Measurements from ENCODE around the gene HBP1. TPM values are rescaled to one million over a fixed set of nuclear protein-coding genes. Genes with fewer than 3 reads are reported as not detected.

Gene HBP1
- total RNA-seq, 1 donor from 2014 or later: 53.0 TPM

- Mint-ChIP-seq H3K9me3 (ENCODE audit: low read depth) (no peaks in the 10 kb centered on the region), H3K27ac (no peak overlapping the region), H3K27me3 (no peaks in the 10 kb centered on the region), H3K4me1 (ENCODE audit: low read depth) (no peaks in the 10 kb centered on the region), H3K4me3 (ENCODE audit: low read depth) (no peak overlapping the region), H3K36me3 (ENCODE audit: insufficient read depth) (peaks cover 25% of the 10 kb centered on the region)
- DNase-seq (ENCODE audit: low spot score, unreplicated experiment): no peak
- no peak for TF ChIP-seq CTCF (IDR thresholded peaks at IDR 0.05; ENCODE audit: unreplicated experiment)
Measured at GRCh38 chr7:107190090-107190489, 21.3 kb downstream of the HBP1 start.

GRCh38 chr7:107194052-107194451 is 25.2 kb downstream of the HBP1 start:
- no peak overlapping the region for H3K27ac Mint-ChIP-seq
- peaks cover 2% of the 10 kb centered on the region for H3K4me1 Mint-ChIP-seq (ENCODE audit: low read depth)
- DNase-seq (ENCODE audit: low spot score, unreplicated experiment): no peak
- H3K36me3 Mint-ChIP-seq (ENCODE audit: insufficient read depth): peaks cover 21% of the 10 kb centered on the region
- no peak overlapping the region for H3K4me3 Mint-ChIP-seq (ENCODE audit: low read depth)
- no peak for TF ChIP-seq CTCF (IDR thresholded peaks at IDR 0.05; ENCODE audit: unreplicated experiment)
- H3K27me3 Mint-ChIP-seq: no peaks in the 10 kb centered on the region
- H3K9me3 Mint-ChIP-seq (ENCODE audit: low read depth): no peaks in the 10 kb centered on the region

- peaks cover 11% of the 10 kb centered on the region for H3K4me1 Mint-ChIP-seq (ENCODE audit: low read depth)
- no peaks in the 10 kb centered on the region for H3K27me3 Mint-ChIP-seq
- H3K4me3 Mint-ChIP-seq (ENCODE audit: low read depth): no peak overlapping the region
- peaks cover 25% of the 10 kb centered on the region for H3K36me3 Mint-ChIP-seq (ENCODE audit: insufficient read depth)
- no peaks in the 10 kb centered on the region for H3K9me3 Mint-ChIP-seq (ENCODE audit: low read depth)
- peak overlapping the region; percentile 1 for H3K27ac Mint-ChIP-seq
- TF ChIP-seq CTCF (IDR thresholded peaks at IDR 0.05; ENCODE audit: unreplicated experiment): no peak
- DNase-seq (ENCODE audit: low spot score, unreplicated experiment): no peak
Measured at GRCh38 chr7:107196834-107197610, 28.2 kb downstream of the HBP1 start.

- DNase-seq (ENCODE audit: low spot score, unreplicated experiment): peak; percentile 21
- no peak overlapping the region for H3K27ac Mint-ChIP-seq
- no peaks in the 10 kb centered on the region for H3K27me3 Mint-ChIP-seq
- H3K36me3 Mint-ChIP-seq (ENCODE audit: insufficient read depth): peaks cover 21% of the 10 kb centered on the region
- peaks cover 11% of the 10 kb centered on the region for H3K4me1 Mint-ChIP-seq (ENCODE audit: low read depth)
- no peak overlapping the region for H3K4me3 Mint-ChIP-seq (ENCODE audit: low read depth)
- peak; percentile 66 for TF ChIP-seq CTCF (IDR thresholded peaks at IDR 0.05; ENCODE audit: unreplicated experiment)
- H3K9me3 Mint-ChIP-seq (ENCODE audit: low read depth): no peaks in the 10 kb centered on the region
Measured at GRCh38 chr7:107201795-107202450, 33.1 kb downstream of the HBP1 start.

GRCh38 chr7:107203607-107204006 is 34.8 kb downstream of the HBP1 start:
- DNase-seq (ENCODE audit: low spot score, unreplicated experiment): no peak
- peaks cover 15% of the 10 kb centered on the region for H3K36me3 Mint-ChIP-seq (ENCODE audit: insufficient read depth)
- no peaks in the 10 kb centered on the region for H3K27me3 Mint-ChIP-seq
- no peaks in the 10 kb centered on the region for H3K9me3 Mint-ChIP-seq (ENCODE audit: low read depth)
- no peak overlapping the region for H3K27ac Mint-ChIP-seq
- no peak for TF ChIP-seq CTCF (IDR thresholded peaks at IDR 0.05; ENCODE audit: unreplicated experiment)
- no peak overlapping the region for H3K4me3 Mint-ChIP-seq (ENCODE audit: low read depth)
- H3K4me1 Mint-ChIP-seq (ENCODE audit: low read depth): peaks cover 8% of the 10 kb centered on the region
